Stimulated activated CD4-positive, alpha-beta T cell treated with anti-CD3 and anti-CD28 coated beads, Interleukin-15, amount 100 ng/mL, for 24 hours (primary cell): ENCODE data around the gene ZNF683.

Source experiments
- DNase-seq: peaks from one replicate; pipeline ENCODE4 v3.0.0-alpha.2; 2020

The ZNF683 gene

DNA sequence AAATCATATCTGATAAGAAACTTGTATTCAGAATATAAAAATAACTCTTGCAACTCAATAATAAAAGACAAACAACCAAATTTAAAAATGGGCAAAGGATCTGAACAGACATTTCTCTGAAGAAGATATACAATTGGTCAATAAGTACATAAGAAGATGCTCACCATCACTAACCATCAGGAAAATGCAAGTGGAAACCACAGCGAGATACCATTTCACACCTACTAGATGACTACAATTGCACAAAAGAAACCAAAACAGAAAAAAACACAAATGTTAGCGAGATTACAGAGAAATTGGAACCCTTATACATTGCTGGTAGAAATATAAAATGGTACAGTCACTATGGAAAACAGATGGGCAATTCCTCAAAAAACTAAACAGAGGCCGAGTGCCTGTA, 11.5 kb upstream of the ZNF683 start:
- no peak for DNase-seq

DNA sequence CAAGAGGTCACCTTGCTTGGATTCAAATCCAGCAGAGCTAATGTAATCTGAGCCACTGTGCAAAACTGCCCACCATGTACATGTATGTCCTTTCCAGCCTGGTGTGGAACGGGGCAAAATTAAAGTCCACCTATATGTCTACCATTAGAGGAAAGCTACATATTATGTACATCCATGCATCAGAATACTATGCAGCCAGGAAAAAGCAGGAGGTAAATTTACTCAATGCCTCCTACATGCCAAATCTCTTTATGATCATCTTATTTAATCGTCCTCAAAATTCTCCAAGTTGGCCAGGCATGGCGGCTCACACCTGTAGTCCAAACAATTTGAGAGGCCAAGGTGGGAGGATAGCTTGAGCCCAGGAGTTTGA, 6.3 kb upstream of the ZNF683 start:
- DNase-seq = no peak

DNA sequence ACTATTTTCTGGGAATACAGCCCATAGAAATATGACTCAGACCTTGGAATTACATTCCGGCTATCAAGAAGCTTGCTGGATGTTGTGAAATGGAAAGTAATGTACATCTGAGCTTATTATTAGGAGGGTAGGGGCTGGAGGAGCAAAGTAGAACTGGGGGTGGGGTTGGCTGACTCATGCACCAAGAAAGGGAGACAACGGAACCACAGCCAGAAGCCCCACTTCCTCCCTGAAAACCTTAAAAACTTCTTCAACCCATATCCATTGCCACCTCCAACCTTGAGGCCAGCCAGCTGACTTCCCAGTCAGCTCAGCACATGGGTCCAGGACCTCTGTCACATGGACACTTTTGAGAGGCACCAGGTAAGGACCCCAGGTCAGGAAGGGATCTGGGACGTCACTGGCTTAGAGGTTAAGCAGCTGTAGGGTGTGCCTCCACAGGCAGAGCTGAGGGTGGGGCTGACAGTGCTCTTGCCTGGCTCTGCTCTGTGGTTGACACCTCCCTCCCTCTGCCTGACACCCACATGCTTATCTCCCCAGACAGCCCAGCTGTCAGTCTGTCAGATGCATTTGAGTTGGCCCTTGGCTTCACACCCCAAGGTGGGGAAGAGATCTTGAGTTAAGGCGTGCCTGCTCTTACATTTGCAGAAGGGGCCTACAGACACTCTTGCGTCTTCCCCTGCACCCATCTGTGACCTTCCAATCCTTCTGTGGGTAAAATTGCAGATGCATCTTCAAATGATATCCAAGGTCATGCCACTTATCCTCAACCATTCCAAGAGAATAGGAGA, 5.7 kb upstream of the ZNF683 start:
- peak; percentile 81 for DNase-seq

DNA sequence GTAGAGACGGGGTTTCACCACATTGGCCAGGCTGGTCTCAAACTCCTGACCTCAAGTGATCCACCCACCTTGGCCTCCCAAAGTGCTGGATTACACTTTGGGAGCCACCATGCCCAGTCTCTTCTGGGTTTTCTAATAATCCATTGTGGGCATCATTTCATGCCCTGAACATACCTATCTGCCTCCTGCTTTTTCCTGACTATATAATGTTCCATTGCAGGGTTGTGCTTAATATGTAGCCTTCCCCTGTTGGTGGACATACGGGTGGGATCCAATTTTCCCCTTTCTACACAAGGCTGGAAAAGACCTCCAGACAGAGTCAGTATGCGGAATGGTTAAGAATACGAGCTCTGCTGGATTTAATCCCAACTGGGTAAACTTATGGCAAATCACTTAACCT, 3.5 kb upstream of the ZNF683 start:
- DNase-seq = no peak

DNA sequence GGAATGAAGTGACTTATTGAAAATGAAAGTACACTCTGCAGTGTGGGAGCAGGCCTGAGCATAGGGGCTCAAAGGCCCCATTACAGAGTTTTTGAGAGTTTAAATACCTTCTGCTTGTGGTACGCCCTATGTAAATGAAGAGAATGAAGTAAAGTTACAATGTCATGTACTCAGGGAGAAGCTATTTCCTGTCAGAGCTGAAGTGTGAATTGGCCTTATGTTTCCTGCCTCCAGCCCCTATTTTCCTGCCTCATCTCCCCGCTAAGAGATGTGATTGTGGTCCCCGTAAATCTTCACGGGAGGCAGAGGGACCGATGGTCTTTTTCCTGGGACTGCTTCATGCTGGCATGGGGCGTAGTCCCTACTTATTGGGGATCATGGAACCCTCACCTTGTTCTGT, 2.5 kb upstream of the ZNF683 start:
- DNase-seq = no peak

DNA sequence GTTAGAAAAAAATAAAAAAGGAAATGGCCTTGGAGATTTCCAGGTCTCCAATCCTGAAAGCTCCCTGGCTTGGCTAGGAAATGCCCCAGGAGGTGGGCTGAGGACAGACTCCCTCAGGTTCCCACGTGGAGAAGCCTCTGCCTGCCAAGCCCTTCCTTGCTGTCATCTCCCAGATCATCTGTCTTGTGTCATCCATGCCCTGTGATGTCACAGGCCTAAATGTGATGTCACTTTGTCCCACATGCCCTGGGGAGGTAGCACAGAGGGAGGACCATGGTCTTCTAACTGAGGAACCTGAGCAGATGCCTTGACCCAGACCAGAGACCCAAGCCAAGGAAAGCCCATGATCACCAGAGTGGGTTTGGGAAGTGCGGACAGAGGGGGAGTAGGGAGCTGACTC, 1.8 kb upstream of the ZNF683 start:
- peak; percentile 38 for DNase-seq

DNA sequence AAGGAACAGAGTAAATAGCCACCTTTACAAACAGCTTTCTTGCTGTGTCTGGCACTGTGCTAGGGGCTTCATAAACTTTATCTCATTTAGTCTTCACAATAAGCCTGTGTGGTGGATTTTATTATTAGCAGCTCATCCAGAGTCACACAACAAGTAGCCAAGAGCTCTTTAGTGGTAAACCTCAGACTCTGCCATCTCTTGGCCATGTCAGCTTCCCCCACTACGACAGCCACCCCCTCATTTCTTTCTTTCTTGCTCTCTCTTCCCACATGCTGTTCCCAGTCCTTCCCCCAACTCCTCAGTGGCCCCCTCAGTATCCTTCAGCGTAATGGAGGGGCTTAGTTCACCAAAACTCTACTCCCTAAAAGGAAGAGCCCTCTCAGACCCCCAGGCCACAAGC, 1.2 kb upstream of the ZNF683 start:
- DNase-seq = no peak

DNA sequence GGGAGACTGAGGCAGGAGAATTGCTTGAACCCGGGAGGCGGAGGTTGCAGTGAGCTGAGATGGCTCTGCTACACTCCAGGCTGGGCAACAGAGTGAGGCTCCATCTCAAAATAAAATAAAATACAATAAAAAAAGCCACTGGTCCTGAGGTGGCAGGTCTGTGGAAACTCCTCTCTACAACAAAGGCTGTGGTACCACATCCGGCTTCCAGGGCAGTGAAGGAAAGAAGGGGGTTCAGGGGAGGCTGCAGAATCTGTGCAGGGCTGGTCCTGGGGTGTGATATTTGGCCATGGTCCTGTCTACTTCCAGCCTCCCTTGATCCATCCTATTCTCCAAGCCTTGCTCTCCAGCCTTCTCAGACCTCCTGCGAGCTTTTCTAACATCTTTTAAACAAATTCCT, 731 bp upstream of the ZNF683 start:
- peak; percentile 42 for DNase-seq

DNA sequence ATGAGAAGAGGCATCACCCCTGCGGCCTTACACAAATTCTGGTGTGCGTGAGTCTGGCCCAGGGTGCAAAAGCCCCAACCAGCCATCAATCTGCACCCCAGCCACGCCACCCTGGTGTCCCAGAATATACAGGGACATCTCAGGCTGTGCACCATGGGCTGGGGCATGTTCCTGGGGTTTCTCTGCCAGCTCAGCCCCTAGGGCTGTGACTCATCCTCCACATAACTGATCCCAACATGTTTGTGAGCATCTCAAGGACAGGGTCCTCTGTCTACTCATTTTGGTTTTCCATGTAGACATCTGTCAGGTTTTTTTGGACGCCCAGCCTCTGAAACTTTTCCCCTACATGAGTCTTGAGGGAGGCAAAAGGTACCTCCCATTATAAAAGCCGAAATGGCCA, 511 bp downstream of the ZNF683 start:
- no peak for DNase-seq

DNA sequence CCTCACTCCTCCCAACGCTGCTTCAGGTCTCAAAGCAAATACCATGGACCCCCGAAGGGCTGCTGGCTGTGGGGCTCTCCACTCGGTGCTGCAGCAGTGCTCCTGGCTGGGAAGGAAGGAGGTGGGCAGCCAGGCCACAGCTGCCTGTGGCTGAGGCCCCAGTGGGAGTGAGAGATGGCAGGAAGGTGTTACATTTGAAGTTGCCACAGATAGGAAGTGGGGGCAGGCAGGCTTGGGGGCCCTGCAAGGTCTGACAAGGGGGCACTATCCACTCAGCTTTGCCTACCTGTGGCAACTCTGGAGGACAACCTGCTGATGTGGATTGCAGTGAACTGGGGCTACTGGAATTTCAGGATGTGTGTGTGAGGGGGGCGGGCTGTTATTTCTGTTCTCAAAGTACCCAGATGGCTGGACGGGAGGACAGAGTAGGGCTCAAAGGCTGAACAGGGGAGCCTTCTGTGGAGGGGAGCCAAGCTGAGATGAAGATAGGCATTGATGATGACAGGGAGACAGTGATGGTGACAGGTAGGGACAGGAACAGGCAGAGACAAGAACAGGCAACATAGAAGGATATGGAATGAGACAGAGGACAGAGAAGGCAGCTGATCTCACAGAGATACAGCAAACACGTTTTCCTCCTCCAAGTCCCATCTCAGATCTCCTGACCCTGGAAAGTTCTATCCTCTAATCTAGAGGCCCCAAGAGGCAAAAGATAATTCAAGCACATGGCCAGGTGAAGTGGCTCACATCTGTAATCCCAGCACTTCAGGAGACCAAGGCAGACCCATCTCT, 1.8 kb downstream of the ZNF683 start:
- DNase-seq = no peak

DNA sequence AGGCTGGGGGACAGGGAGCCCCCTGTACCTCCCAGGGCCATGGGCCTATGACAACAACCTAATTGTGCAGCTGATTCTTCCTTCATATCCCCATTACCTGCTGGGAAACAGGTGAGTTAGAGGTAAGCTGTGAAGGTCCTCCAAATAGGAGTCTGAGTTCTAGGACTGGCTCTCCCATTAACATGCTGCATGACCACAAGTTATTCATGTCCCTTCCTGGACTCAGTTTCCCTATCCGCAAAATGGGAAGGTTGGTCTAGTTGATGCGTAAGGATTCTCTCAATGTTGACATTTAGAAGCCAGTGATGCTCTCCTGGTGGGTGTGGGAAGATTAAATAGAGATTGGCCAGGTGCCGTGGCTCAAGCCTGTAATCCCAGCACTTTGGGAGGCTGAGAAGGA, 4.1 kb downstream of the ZNF683 start:
- no peak for DNase-seq

DNA sequence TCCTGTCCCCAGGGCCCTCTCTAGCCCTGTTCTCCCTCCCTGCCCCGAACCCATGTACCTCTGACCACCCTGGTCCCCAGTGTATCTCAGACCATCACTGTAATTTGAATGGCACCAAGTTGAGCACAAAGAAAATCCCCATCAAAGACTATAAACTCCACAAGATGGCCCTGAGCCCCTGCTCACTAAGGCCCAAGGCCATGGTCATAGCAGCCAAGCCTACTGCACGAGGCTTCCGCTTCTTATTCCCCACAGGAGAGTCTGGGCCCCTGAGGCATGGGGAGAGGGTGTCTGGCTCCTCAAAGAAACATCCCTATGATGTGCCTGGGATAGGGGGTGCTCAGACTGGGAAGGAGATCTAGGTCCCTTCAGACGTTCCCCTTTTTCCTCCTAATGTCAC, 4.5 kb downstream of the ZNF683 start:
- DNase-seq = no peak

DNA sequence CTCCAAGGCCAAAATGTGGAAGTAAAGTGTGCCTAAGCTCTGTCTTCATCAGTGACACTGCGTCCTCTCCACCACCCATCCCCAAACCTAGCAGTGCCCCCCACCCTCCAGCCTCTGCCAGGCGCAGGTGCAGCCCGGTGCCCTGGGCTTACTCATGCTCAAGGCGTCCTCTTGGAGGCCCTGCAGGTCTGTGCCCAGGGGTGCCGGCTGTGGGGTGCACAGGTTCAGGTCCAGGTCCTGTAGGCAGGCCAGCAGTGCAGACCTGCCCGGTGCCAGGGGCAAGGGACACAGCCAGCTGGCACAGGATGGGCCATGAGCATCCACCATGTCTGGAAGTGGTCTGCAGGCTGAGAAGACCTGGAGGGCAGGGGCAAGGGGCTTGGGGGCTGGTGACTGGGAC, 5.1 kb downstream of the ZNF683 start:
- no peak for DNase-seq

DNA sequence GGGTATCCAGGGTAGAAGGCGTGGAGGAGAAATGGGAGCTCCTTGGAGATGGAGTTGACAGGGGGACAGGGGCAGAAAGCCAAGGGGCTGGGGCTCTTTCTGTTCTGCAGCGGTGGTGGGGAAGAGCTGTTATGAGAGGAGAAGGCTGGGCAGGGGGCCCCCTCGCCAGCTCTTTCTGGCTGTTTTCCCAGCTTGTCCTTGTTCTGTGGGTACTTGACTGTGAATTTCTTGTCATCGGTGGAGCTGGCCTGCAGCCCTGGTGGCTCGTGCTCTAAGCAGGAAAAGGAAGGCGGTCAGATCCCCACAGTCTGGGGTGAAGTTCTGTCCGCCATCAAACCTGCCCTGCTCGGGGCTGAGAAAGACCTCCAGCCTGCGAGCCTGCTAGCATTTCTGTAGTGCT, 7.6 kb downstream of the ZNF683 start:
- no peak for DNase-seq

DNA sequence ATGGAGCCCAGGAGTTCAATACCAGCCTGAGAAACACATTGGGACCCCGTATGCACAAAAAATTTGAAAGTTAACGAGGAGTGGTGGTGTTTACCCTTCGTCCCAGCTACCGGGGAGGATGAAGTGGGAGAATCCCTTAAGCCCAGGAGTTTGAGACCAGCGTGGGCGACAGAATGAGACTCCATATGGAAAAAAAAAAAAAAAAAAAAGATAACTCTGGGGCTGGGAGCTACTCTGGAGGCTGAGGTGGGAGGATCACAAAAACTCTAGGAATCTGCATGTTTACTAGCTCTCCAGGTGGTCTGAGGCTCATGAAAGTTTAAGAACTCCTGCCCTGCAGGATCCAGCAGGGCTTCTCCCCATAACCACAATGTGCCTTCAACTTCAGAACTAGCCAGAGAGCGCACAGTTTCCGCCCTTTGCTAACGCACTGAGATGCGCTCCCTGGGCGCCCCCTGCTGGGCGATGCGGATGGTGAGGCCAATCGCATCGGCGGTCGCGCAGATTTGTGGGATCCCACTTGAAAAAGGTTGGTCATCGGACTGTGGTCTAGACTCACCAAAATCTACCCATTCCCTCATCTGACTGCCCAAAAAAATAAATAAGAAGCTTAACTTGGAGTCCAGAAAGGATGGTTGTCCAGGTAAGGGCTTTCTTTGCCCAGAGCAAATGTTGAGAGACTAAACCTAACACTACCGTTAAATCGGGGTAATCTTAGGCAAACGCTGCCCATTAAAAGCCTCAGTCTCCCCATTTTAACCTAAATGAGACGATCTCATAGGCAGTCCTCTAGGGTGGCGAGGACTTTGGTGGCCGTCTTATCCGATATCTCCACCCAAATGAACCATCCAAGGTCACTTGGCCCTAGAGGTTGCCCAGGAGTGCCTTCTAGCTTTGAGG, 8.8 kb downstream of the ZNF683 start:
- DNase-seq = peak; percentile 91

DNA sequence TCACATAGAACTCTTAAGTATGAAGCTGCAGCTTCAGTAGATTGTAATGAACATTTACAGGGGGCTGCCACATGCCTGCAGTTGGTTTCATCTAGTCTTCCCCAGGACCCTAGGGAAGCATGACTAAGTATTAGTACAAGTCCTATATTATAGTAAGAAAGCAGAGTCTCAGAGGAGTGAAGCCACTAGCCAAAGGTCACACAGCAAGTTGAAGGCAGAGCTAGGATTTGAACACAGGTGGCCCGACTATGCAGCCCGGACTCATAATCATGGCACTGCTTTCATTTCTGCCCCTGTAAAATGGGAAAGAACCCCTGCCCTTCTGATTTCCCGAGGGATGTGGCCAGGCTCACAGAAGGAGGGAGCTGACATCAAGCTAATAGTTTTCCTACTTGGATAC, 10.2 kb downstream of the ZNF683 start:
- no peak for DNase-seq

DNA sequence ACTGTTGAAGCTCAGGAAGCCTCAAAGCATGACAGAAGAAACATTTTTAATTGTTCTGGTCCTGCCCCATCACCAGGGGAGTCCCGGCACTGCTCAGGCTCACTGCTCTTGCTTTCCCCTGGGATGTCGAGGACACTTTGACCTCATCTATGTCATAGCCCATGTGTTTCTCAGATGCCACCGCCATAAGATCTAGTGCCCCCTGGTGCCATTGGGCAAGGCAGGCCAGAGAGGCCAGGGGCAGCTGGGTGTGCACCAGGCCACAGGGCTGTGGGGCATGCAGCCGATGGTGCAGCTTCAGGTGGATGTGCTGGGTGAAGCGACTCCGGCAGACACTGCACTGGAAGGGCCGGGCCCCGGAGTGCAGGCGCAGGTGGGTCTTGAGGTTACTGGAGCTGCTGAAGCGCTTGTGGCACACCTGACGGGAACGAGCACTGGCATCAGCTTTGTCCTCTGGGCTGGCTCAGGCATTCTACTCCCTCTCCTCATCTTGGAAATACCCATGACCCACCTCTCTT, 10.9 kb downstream of the ZNF683 start:
- no peak for DNase-seq

DNA sequence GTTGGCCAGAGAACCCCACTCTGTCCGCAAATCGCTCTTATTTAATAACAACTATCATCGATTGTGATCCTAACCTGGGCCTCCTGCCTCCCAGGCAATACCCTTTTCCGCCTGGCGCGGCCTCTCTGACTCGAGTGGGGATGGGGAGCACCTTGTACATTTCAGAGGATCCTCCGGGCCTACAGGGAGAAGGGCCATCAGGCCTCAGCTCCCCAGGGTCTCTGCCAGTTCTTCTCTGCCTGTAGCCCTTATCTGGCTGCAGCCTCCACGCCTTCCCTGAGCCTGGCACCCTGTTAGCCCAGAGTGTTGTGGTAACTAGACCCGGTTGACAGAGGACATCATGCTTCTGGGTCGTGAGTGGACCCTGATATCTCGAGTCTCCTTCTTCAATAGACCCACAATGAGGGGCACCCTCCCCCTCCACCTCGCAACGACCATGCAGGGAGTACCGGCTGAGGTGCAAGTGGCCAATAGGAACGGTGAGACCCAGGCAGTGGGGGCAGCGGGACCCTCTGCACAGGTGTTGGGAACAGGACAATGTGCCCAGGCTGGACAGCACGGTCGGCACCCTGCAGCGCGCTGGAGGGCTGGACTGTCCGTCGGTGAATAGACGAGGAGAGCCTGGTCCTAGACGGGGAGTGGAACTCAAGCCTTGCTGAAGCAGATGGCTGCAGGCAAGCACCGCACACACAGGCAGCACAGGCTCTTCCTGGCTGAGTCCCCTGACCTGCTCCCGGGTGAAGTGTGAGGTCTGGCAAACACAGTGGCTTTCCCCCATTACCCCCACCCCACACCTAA, 11.5 kb downstream of the ZNF683 start:
- DNase-seq = no peak

DNA sequence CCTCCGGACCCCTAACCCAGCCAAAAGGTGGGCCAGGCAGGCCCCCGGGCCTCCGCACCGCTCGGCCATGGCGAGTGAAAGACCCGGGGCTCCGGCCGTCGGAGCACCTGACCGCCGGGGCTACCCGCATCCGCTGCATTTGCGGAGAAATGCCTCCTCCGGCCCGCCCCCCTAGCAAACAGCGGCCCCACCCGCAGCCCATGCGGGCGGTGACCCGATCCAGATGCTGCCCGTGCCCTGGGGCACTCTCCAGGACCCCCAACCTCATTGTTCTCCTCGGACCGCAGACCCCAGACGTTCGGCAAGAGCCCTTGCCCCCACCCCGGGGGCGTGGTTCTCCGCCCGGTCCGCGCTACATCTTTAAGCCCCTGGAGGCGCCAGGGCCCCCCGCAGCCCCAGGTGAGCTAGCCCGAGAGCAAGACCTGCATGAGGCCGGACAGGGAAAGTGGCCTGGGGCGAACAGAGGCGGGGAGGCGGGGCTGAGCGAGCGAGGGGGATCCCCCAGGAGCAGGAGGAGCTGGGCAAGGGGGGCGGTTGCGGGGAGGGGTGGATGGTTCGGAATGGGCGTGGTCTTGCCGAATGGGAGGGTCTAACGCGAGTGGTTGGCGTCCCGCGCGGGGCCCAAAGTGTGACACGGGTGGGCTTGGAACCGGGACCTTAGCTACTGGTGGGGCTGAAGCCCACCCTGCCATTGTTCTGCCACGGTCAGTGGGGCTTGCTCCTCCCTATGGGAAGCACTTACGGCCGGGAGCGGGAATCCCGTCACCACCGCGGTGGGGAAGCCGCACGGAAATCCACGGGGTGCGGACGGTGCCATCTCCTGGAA, 12.4 kb downstream of the ZNF683 start:
- peak; percentile 69 for DNase-seq

DNA sequence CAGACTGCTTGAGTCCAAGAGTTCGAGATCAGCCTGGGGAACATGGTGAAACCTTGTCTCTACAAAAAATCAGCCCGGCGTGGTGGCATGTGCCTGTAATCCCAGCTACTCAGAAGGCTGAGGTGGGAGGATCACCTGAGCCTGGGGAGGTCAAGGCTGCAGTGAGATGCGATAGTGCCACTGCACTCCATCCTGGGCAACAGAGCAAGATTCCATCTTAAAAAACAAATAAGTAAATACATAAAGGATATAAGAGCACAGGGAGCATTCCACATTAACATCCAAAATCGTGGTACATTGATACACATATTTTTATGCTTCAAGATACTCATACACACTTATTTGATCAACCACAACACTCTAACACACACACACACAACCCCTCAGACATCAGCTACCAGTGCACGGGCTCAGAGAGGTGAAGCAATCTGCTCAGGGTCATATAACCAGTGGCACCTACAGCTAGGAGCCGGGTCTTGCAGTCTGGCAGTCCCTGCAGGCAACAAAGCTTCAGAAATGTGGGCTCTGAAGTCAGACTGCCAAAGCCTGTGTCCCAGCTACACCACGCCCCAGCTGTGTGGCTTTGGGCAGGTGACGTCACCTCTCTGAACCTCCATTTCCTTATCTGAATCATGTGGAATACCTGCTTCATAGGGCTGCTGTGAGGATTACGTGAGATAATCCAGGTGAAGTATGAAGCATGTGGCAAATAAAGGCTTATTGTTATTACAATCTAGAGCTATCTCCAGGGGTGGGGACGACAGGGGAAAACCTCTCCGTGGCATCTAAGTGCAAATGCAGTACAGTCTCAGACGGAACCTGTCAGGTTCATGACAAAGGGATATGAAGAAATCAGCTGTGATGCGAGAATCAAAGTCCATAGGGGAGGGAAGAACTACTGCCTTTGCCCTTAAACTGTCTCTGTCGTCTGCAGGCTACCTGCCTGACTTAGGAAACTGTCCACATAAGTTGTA, 13.9 kb downstream of the ZNF683 start:
- DNase-seq = peak; percentile 75
